GM13977 (cell line): ENCODE measurements around the gene NRARP.

Experiments used
- DNase-seq: peaks from one replicate; pipeline ENCODE4 v3.0.0; 2012; ENCODE audit warnings: low spot score
- in situ Hi-C: fragments of 300-500 bp; cut with MboI; formaldehyde crosslinking; loops from one replicate; pipeline ENCODE4 v1.12.0; 2022; ENCODE audit warnings: low sequenced_read_pairs, low pct_unique_long_range_greater_than_20kb, mixed read lengths, inconsistent platforms; ENCODE audit not compliant: unreplicated experiment
- TF ChIP-seq, protein P1 (sequence below): IDR thresholded peaks from 2 replicates; pipeline ENCODE4 v1.5.1; 2012; ENCODE audit warnings: mild to moderate bottlenecking, control low read depth; ENCODE audit not compliant: insufficient read depth; ENCODE audit errors: extremely low read depth, missing control alignments

NRARP gene

DNA sequence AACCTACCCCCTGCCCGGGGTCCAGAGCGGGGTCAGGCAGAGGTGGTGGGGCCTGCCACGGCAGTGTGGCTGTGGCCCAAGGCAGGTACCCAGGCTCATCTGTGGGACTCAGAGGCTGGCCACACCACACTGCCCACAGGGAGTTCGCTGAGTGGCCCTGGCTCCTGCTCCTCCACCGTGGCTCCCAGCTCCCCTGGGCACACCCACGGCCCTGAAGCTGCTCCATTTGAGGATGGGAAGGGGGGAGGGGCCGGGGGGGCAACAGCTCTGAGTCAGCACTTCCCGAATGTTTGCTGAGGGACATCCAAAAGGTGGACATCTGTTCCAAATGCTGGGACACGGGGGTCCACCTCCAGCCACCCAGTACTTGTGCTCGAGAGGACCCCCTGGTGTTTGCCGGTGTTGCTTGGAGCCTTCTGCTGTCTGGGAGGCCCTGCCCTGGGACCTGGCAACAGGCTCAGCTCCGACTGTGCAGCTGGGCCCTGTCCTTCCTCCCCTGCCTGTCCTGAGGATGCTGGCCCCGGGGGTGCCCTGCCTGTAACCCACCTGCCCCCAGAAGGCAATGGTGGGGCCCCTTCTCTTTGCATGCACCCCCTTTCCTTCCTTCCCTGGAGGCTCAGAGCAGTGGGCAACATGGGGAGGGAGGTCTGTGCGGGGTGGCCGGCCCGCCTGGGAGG, 2.5 kb upstream of the NRARP start:
- TF ChIP-seq, protein P1, sequence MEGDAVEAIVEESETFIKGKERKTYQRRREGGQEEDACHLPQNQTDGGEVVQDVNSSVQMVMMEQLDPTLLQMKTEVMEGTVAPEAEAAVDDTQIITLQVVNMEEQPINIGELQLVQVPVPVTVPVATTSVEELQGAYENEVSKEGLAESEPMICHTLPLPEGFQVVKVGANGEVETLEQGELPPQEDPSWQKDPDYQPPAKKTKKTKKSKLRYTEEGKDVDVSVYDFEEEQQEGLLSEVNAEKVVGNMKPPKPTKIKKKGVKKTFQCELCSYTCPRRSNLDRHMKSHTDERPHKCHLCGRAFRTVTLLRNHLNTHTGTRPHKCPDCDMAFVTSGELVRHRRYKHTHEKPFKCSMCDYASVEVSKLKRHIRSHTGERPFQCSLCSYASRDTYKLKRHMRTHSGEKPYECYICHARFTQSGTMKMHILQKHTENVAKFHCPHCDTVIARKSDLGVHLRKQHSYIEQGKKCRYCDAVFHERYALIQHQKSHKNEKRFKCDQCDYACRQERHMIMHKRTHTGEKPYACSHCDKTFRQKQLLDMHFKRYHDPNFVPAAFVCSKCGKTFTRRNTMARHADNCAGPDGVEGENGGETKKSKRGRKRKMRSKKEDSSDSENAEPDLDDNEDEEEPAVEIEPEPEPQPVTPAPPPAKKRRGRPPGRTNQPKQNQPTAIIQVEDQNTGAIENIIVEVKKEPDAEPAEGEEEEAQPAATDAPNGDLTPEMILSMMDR: no peak
- in situ Hi-C loops: no loop called here
- DNase-seq: no peak

DNA sequence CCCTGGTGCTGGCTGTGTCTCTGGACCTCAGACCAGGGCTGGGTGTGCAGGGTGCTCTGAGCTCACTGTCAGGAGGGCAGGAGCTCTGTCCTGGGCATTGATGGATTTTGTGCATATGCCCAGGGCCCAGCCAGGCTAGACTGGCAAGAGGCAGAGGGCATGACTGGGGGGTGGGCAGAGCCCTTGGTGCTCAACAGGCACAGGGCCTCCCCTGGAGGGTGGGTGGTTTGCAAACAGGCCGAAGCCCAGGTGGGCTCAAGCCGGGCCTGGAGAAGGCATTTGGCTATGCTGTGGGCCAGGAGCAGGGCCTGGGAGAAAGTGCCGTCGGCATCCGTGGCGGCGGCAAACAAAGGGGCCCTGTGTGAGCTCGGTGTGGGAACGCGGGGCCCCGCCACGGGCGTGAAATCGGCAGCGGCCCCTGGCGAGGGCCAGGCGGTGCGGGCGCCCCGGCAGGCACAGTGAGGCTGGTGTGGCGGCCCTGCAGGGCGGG, 1.9 kb upstream of the NRARP start:
- TF ChIP-seq, protein P1: no peak
- in situ Hi-C loops: no loop called here
- no peak for DNase-seq

DNA sequence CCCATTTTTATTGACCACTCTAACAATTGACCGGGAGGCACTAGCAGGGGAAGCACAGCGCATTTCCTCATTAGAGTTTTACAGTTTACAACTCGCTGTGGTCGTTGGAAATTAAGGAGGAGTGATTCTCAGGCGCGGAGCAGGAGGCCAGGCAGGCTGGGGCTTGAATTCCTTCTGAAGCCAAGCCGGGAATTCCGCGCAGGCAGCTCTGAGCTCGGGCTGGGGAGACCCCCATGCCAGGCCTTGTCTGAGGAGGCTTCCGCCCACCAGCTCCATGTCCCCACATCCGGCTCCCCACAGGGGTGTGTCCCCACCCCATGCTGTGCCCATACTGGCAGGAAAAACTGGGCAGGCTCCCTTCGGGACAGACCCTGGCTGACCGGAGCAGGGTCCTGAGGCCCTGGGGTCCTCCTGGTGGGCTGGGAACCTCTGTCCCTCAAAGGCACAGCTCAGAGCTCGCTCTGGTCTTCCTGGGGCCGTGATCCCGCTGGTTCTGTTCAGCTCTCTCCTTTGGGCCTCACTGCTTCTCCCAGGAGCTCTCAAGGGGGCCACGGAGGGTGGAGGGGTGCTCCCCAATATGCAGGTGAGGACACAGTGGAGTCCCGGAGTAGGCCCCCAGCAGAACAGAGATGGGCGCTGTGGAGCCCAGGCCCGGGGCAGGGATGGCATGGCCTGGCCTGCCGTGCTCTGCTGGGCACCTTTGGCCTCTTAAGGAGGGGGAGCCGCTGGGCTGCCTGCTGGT, 1.3 kb upstream of the NRARP start:
- DNase-seq: no peak
- in situ Hi-C loops: no loop called here
- TF ChIP-seq, protein P1: no peak

DNA sequence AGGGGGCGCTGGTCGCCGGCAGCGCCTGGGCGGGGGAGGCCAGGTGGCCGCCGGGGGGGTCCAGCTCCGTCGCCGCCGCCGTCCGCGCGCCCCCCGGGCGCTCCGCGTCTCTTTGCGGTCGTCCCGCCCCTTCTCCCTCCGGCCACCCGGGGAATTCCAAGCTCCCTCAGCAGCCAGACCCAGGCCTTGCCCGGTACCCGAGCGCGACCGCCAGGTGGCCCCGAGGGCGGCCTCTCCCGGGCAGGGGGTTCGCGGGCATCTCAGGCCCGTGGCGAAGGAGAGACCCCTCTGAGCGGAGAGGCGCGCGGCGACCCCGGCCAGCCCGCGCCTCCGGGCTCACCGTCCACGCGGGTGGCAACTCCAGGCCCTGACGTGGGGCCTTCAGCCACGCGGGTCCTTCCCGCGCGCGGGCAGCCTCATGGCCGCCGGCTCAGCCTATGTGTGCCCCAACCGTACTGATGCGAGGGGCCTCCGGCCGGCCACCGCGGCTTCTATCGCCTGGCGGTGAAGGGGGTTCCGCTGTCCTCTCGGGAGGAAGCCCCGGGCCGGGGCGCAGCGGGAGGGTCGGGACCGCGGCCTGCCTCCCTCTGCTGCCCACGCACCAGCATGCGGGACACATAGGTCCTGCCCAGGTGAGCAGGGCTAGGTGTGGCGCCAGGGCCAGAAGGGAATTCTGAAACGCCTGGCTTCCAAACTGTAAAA, 529 bp upstream of the NRARP start:
- no peak for DNase-seq
- in situ Hi-C loops: no loop called here

DNA sequence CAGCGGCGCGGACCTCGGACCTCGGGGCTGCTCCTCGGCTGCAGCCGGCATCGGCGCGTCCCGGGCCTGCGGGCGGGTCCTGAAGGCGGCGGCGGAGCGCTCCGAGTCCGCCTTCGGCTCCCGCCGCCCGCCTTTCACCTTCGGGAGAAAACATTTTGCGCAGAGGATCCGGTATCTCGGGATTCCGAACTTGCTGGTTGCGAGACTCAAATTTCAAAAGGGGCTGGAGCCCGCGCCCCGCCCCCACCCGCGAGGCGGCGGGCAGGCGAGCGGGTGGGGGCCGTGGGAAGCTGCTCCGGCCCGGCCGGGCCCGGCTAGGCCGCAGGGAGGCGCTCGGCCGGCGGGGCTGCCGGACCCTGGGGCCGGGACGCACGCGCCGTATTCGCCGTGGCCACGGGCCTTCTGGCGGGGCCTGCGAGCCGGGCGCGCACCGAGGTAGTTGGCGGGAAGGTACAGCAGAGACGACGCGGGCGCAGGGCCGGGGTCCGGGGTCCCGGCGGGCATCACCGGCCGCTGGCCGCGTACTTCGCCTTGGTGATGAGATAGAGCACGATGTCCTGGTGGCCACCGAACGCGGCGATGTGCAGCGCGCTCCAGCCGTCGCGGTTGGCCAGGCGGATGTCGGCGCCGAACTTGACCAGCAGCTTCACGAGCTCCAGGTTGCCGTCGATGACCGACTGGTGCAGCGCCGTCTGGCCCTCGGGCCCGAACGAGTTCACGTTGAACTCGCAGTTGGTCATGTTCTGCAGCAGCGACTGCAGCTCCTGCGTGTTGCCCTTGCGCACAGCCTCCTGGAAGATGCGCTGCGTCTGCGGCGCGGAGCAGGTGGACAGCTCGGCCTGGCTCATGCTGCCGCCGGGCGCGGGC, 757 bp downstream of the NRARP start:
- no peak for DNase-seq
- in situ Hi-C loops: no loop called here

More for the DNA sequence above, 529 bp upstream of the NRARP start:
- TF ChIP-seq, protein P1: peak; percentile 50

More for the DNA sequence above, 757 bp downstream of the NRARP start:
- TF ChIP-seq, protein P1: peak; percentile 61
